ENCODE measurements around the gene POLDIP2. TPM values are rescaled to one million over a fixed set of nuclear protein-coding genes. Genes with fewer than 3 reads are reported as not detected.
A peak's percentile ranks its signal among the peaks of the same experiment; 100 is the strongest.

The POLDIP2 gene
- total and polyA plus RNA-seq, 2 of the 13 experiments (the other 11 are each of a cell fraction or from before 2014, with no cell fraction given), result 85.9 to 114 TPM

- TF ChIP-seq JUND (CRISPR knock-in tag; IDR thresholded peaks at IDR 0.05), result peak; percentile 55; the same call in 1 of the 2 replicates
- no peak for TF ChIP-seq SYNCRIP (IDR thresholded peaks at IDR 0.05; ENCODE audit: insufficient read depth, low read depth, low read length)
- TF ChIP-seq ZNF850 (CRISPR knock-in tag; conservative IDR thresholded peaks at IDR 0.05), result no peak
- TF ChIP-seq ZMYM4 (CRISPR knock-in tag; IDR thresholded peaks at IDR 0.05), result peak; percentile 63
- TF ChIP-seq, protein P1, sequence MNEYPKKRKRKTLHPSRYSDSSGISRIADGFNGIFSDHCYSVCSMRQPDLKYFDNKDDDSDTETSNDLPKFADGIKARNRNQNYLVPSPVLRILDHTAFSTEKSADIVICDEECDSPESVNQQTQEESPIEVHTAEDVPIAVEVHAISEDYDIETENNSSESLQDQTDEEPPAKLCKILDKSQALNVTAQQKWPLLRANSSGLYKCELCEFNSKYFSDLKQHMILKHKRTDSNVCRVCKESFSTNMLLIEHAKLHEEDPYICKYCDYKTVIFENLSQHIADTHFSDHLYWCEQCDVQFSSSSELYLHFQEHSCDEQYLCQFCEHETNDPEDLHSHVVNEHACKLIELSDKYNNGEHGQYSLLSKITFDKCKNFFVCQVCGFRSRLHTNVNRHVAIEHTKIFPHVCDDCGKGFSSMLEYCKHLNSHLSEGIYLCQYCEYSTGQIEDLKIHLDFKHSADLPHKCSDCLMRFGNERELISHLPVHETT (CRISPR knock-in tag; conservative IDR thresholded peaks at IDR 0.05), result no peak; the same call in 1 of the 2 replicates
- TF ChIP-seq GPN1 (CRISPR knock-in tag; IDR thresholded peaks at IDR 0.05; ENCODE audit: borderline replicate concordance), result no peak
- TF ChIP-seq, protein P2, sequence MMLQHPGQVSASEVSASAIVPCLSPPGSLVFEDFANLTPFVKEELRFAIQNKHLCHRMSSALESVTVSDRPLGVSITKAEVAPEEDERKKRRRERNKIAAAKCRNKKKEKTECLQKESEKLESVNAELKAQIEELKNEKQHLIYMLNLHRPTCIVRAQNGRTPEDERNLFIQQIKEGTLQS (CRISPR knock-in tag; IDR thresholded peaks at IDR 0.05), result peak; percentile 58; the same call in 1 of the 2 replicates
- TF ChIP-seq SALL1 (CRISPR knock-in tag; IDR thresholded peaks at IDR 0.05), result peak; percentile 97
- TF ChIP-seq CEBPB (IDR thresholded peaks at IDR 0.05; ENCODE audit: borderline replicate concordance, low read depth, low read length), result peak; percentile 91
- no peak for TF ChIP-seq ZNF678 (CRISPR knock-in tag; IDR thresholded peaks at IDR 0.05)
- TF ChIP-seq KMT2B (CRISPR knock-in tag; IDR thresholded peaks at IDR 0.05), result no peak; the same call in 1 of the 2 replicates
- TF ChIP-seq REXO4 (CRISPR knock-in tag; IDR thresholded peaks at IDR 0.05; ENCODE audit: borderline replicate concordance), result no peak
- no peak for TF ChIP-seq ZNF775 (CRISPR knock-in tag; IDR thresholded peaks at IDR 0.05; ENCODE audit: borderline replicate concordance)
- no peak for TF ChIP-seq ZNF138 (CRISPR knock-in tag; IDR thresholded peaks at IDR 0.05; ENCODE audit: low read depth)
- peak; percentile 31; the same call in 1 of the 2 replicates for TF ChIP-seq EHMT2 (IDR thresholded peaks at IDR 0.05; ENCODE audit: borderline replicate concordance, low read depth, low read length)
- TF ChIP-seq HIC2 (CRISPR knock-in tag; IDR thresholded peaks at IDR 0.05; ENCODE audit: low read depth), result peak; percentile 95
- peak; percentile 88 for TF ChIP-seq MED13 (CRISPR knock-in tag; IDR thresholded peaks at IDR 0.05)
- TF ChIP-seq SRSF4 (IDR thresholded peaks at IDR 0.05; ENCODE audit: low read depth, low read length, poor library complexity, severe bottlenecking), result no peak
- TF ChIP-seq HNF1A (IDR thresholded peaks at IDR 0.05; ENCODE audit: low read depth), result peak; percentile 67; the same call in 1 of the 2 replicates
- TF ChIP-seq HNF1A (CRISPR knock-in tag; IDR thresholded peaks at IDR 0.05; ENCODE audit: borderline replicate concordance), result peak; percentile 82; the same call in 1 of the 2 replicates
- peak; percentile 88 for TF ChIP-seq FOXK1 (CRISPR knock-in tag; IDR thresholded peaks at IDR 0.05; ENCODE audit: borderline replicate concordance, low read depth)
These were observed 12.9 kb upstream of the POLDIP2 start, which contains the start of gene VTN (continued) for GRCh38 chr17:28370035-28370743.
